Neural progenitor cell (in vitro differentiated cells): ENCODE data around the gene KANK4. TPM values are rescaled to one million over a fixed set of nuclear protein-coding genes. Genes with fewer than 3 reads are reported as not detected.

Experiments
- DNase-seq: peaks from one replicate; pipeline ENCODE4 v3.0.0-alpha.2; 2016; ENCODE audit warnings: low spot score
- H2AFZ ChIP-seq: fragments of 200-600 bp; sonication (generic); replicated peaks from 2 replicates; pipeline ENCODE4 v1.6.1; 2016; ENCODE audit warnings: antibody characterized with exemption
- H3F3A ChIP-seq: fragments of 200-600 bp; sonication (generic); 2 replicates; pipeline ENCODE4 v1.6.1; 2016; ENCODE audit warnings: antibody characterized with exemption, low read depth
- H3K27ac ChIP-seq: fragments of 200-600 bp; sonication (generic); 2 replicates; pipeline ENCODE4 v1.5.1; 2016; ENCODE audit warnings: mild to moderate bottlenecking
- H3K27me3 ChIP-seq: fragments of 200-600 bp; sonication (generic); 2 replicates; pipeline ENCODE4 v1.6.1; 2016; ENCODE audit warnings: mild to moderate bottlenecking, moderate library complexity
- H3K36me3 ChIP-seq: fragments of 200-600 bp; sonication (generic); 2 replicates; pipeline ENCODE4 v1.5.1; 2016
- H3K4me1 ChIP-seq: fragments of 200-600 bp; sonication (generic); 2 replicates; pipeline ENCODE4 v1.6.1; 2016; ENCODE audit warnings: mixed run types
- H3K4me2 ChIP-seq: fragments of 200-600 bp; sonication (generic); 2 replicates; pipeline ENCODE4 v1.6.1; 2016
- H3K4me3 ChIP-seq: fragments of 200-600 bp; sonication (generic); 2 replicates; pipeline ENCODE4 v1.5.1; 2016
- H3K79me2 ChIP-seq: fragments of 200-600 bp; sonication (generic); 2 replicates; pipeline ENCODE4 v1.6.1; 2016; ENCODE audit warnings: low read depth
- H3K9ac ChIP-seq: fragments of 200-600 bp; sonication (generic); 2 replicates; pipeline ENCODE4 v1.6.1; 2016
- H3K9me3 ChIP-seq: fragments of 200-600 bp; sonication (generic); 2 replicates; pipeline ENCODE4 v1.5.1; 2016; ENCODE audit warnings: low read depth
- H4K20me1 ChIP-seq: fragments of 200-600 bp; sonication (generic); 2 replicates; pipeline ENCODE4 v1.6.1; 2016; ENCODE audit warnings: low read depth
- H3K27ac Mint-ChIP-seq: 3 replicates; pipeline ENCODE4 v1.8.0; 2021; ENCODE audit warnings: mixed read lengths
- H3K27me3 Mint-ChIP-seq: 2 replicates; pipeline ENCODE4 v1.8.0; 2022; ENCODE audit warnings: low read depth, mild to moderate bottlenecking, inconsistent platforms, moderate library complexity, mixed read lengths; ENCODE audit not compliant: insufficient read depth
- H3K36me3 Mint-ChIP-seq: 3 replicates; pipeline ENCODE4 v1.8.0; 2021; ENCODE audit warnings: mixed read lengths
- H3K4me1 Mint-ChIP-seq: 3 replicates; pipeline ENCODE4 v1.8.0; 2021; ENCODE audit warnings: mixed read lengths
- H3K4me3 Mint-ChIP-seq: 3 replicates; pipeline ENCODE4 v1.8.0; 2021; ENCODE audit warnings: mild to moderate bottlenecking, moderate library complexity, mixed read lengths
- H3K9me3 Mint-ChIP-seq: 3 replicates; pipeline ENCODE4 v1.8.0; 2020; ENCODE audit warnings: mixed read lengths
- EZH2 ChIP-seq: fragments of 200-600 bp; sonication (generic); IDR thresholded peaks from 2 replicates; pipeline ENCODE4 v1.6.1; 2017; ENCODE audit warnings: antibody characterized with exemption, mild to moderate bottlenecking, moderate library complexity
- EZH2phosphoT487 ChIP-seq: fragments of 200-600 bp; sonication (generic); IDR thresholded peaks from 2 replicates; pipeline ENCODE4 v1.6.1; 2017; ENCODE audit warnings: antibody characterized with exemption
- total RNA-seq: library from RNA; depleted of rRNA; stranded (reverse); fragments of >200 nt; gene quantifications from 2 replicates; pipeline ENCODE4 v1.2.3, GENCODE V29; 2015; ENCODE audit warnings: low replicate concordance
- TF ChIP-seq, protein P1 (sequence below): fragments of 200-600 bp; sonication (generic); IDR thresholded peaks from 2 replicates; pipeline ENCODE4 v1.5.1; 2017; ENCODE audit warnings: antibody characterized with exemption, mild to moderate bottlenecking

The KANK4 gene
- total RNA-seq, 1 donor from 2014 or later = not detected

DNA sequence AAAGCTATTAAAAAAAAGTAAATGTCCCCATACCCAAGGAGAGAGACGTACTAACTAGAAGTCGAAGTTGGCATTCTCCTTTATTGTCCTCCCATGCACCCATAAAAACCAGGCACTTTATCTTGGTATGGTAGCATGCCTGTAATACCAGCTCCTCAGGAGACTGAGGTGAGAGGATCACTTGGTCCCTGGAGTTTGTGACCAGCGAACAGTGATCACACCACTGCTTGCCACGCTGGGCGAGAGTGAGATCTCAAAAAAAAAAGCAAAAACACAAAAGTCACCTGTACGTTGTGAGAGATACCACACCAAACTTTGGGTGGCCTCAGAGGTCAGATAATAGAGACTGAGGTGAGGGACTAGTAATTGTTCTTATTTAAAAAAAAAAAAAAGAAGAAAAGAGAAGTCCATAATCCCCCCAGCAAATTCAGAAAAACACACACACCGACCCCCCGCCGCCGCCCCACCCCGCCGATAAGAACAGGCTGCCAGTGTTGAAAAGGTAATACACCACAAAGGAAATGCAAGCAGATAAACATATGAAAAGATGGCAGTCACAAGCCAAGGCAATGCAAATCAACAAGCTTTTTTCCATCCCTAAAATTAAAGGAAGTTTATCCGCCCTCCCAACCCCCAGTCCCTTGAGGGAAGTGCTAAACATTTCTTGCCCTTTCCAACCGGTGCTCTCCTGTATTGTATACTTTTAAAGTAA lies 121.0 kb downstream of the KANK4 start:
- peaks cover 23% of the 10 kb centered on the region for H4K20me1 ChIP-seq
- H3K79me2 ChIP-seq = peaks cover 38% of the 10 kb centered on the region
- no peaks in the 10 kb centered on the region for H3K9me3 ChIP-seq
- peaks cover 17% of the 10 kb centered on the region for H3K9me3 Mint-ChIP-seq
- no peak overlapping the region for H2AFZ ChIP-seq
- H3K4me1 ChIP-seq = peaks cover 17% of the 10 kb centered on the region
- peaks cover 2% of the 10 kb centered on the region for H3K36me3 Mint-ChIP-seq
- peaks cover 21% of the 10 kb centered on the region for H3K4me1 Mint-ChIP-seq
- peaks cover 32% of the 10 kb centered on the region for H3K27me3 Mint-ChIP-seq
- H3K4me3 Mint-ChIP-seq = no peak overlapping the region
- no peak overlapping the region for H3K4me3 ChIP-seq
- TF ChIP-seq, protein P1, sequence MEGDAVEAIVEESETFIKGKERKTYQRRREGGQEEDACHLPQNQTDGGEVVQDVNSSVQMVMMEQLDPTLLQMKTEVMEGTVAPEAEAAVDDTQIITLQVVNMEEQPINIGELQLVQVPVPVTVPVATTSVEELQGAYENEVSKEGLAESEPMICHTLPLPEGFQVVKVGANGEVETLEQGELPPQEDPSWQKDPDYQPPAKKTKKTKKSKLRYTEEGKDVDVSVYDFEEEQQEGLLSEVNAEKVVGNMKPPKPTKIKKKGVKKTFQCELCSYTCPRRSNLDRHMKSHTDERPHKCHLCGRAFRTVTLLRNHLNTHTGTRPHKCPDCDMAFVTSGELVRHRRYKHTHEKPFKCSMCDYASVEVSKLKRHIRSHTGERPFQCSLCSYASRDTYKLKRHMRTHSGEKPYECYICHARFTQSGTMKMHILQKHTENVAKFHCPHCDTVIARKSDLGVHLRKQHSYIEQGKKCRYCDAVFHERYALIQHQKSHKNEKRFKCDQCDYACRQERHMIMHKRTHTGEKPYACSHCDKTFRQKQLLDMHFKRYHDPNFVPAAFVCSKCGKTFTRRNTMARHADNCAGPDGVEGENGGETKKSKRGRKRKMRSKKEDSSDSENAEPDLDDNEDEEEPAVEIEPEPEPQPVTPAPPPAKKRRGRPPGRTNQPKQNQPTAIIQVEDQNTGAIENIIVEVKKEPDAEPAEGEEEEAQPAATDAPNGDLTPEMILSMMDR = no peak
- TF ChIP-seq EZH2 = no peak
- TF ChIP-seq EZH2phosphoT487 = no peak
- H3K4me2 ChIP-seq = peak overlapping the region; percentile 51
- H3K36me3 ChIP-seq = no peaks in the 10 kb centered on the region
- H3F3A ChIP-seq = peaks cover 35% of the 10 kb centered on the region
- peaks cover 42% of the 10 kb centered on the region for H3K27me3 ChIP-seq
- no peak overlapping the region for H3K27ac ChIP-seq
- no peak overlapping the region for H3K27ac Mint-ChIP-seq
- DNase-seq = peak; percentile 4
- H3K9ac ChIP-seq = no peak overlapping the region

DNA sequence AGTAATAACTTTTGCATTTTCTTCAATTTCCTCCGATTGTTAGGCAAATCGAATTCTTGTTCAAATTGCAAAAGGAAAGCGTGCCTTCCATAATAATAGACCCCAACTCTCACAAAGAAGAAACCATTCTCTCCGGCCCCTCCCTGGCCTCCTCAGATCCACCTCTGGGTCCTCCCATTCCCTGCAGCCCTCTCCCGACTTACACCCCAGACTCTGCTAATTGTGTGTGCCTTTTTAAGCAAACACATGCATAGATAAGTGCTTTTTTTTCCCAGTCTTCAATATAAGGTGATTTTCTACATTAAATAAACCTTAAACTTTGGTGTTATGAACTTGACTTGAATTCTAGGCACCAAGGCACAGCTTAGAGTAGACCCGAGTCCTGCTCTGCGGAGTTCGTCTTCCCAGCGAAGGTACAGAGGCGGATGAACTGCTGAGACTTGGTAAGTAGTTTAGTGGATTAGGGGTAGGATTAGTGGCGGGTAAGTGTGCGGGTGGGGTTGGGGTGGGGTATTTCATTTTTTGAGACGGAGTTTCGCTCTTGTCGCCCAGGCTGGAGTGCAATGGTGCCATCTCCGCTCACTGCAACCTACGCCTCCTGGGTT lies 123.0 kb downstream of the KANK4 start:
- H3K9me3 ChIP-seq = no peaks in the 10 kb centered on the region
- H3K27me3 ChIP-seq = peaks cover 42% of the 10 kb centered on the region
- Mint-ChIP-seq H3K9me3 (peaks cover 17% of the 10 kb centered on the region), H3K27ac (no peak overlapping the region), H3K4me1 (peaks cover 21% of the 10 kb centered on the region), H3K36me3 (peaks cover 2% of the 10 kb centered on the region), H3K27me3 (peaks cover 33% of the 10 kb centered on the region), H3K4me3 (peak overlapping the region; percentile 59)
- peaks cover 17% of the 10 kb centered on the region for H3K4me1 ChIP-seq
- no peak overlapping the region for H3K27ac ChIP-seq
- peaks cover 23% of the 10 kb centered on the region for H4K20me1 ChIP-seq
- H3K4me2 ChIP-seq = peak overlapping the region; percentile 88
- no peak for TF ChIP-seq EZH2
- peak; percentile 60 for TF ChIP-seq EZH2phosphoT487
- TF ChIP-seq, protein P1 = no peak
- DNase-seq = peak; percentile 49
- no peak overlapping the region for H3K9ac ChIP-seq
- H3K36me3 ChIP-seq = no peaks in the 10 kb centered on the region
- no peak overlapping the region for H2AFZ ChIP-seq
- peaks cover 38% of the 10 kb centered on the region for H3K79me2 ChIP-seq
- peaks cover 35% of the 10 kb centered on the region for H3F3A ChIP-seq
- peak overlapping the region; percentile 71 for H3K4me3 ChIP-seq

DNA sequence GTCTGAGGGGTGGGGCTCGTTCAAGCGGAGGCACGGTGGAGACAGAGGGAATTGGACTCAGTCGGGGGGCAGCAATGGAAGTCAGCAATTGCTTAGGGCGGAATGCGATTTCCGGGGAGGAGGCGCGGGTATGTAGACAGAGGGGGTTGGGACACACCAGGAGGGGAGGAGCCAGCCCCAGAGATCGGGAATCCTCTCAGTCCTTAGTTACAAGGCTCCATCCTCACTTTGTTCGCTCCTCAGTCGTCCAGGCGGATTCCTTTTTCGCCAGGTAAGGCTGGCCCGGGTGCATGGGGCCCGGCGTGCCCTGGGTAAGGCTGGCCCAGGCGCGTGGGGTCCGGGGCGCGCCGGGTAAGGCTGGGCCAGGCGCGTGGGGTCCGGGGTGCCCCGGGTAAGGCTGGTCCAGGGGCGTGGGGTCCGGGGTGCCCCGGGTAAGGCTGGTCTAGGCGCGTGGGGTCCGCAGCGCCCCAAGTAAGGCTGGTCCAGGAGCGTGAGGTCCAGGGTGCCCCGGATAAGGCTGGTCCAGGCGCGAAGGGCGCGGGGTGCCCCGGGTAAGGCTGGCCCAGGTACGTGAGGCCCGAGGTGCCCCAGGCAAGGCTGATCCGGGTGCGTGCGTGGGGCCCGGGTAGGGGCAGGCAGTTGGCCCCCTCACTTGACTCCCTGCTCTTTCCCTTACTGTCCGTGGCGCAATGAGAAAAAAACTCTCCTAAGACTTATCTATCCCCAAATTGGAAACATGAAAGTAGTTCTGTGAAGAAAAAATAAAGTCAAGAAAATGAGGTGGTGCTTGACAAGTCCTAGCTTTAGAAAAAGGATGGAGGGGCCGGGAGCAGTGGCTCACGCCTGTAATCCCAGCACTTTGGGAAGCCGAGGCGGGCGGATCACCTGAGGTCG lies 124.3 kb downstream of the KANK4 start, which contains the start of gene L1TD1:
L1TD1 (plus strand) TSS at position 199 of the 894 bp plus-strand sequence. CDS start 11,780 bp downstream, outside the sequence.
- H3K27ac Mint-ChIP-seq = no peak within 1 kb of the TSS
- H3K36me3 Mint-ChIP-seq = peaks cover 2% of the 10 kb centered on the region
- H3K79me2 ChIP-seq = peaks cover 27% of the 10 kb centered on the region
- peaks cover 21% of the 10 kb centered on the region for H3K4me1 Mint-ChIP-seq
- H3K9ac ChIP-seq = no peak within 1 kb of the TSS
- H3K27me3 Mint-ChIP-seq = peaks cover 33% of the 10 kb centered on the region
- H3K4me1 ChIP-seq = peaks cover 17% of the 10 kb centered on the region
- no peaks in the 10 kb centered on the region for H3K36me3 ChIP-seq
- no peak for TF ChIP-seq EZH2
- TF ChIP-seq EZH2phosphoT487 = peak; percentile 27
- H3K9me3 Mint-ChIP-seq = peaks cover 17% of the 10 kb centered on the region
- H2AFZ ChIP-seq = peak within 1 kb of the TSS; percentile 83
- peaks cover 23% of the 10 kb centered on the region for H4K20me1 ChIP-seq
- H3K27me3 ChIP-seq = peaks cover 42% of the 10 kb centered on the region
- H3K9me3 ChIP-seq = no peaks in the 10 kb centered on the region
- H3F3A ChIP-seq = peaks cover 35% of the 10 kb centered on the region
- no peak within 1 kb of the TSS for H3K27ac ChIP-seq
- peak within 1 kb of the TSS; percentile 78 for H3K4me3 Mint-ChIP-seq
- H3K4me2 ChIP-seq = peak within 1 kb of the TSS; percentile 88
- peak within 1 kb of the TSS; percentile 71 for H3K4me3 ChIP-seq
- peak; percentile 88 for DNase-seq
